ENCODE data around the gene OPA1. TPM values are rescaled to one million over a fixed set of nuclear protein-coding genes. Genes with fewer than 3 reads are reported as not detected.

OPA1 gene
- total RNA-seq, 3 donors from 2014 or later = 39.0 to 58.2 (median 57.4) TPM

DNA sequence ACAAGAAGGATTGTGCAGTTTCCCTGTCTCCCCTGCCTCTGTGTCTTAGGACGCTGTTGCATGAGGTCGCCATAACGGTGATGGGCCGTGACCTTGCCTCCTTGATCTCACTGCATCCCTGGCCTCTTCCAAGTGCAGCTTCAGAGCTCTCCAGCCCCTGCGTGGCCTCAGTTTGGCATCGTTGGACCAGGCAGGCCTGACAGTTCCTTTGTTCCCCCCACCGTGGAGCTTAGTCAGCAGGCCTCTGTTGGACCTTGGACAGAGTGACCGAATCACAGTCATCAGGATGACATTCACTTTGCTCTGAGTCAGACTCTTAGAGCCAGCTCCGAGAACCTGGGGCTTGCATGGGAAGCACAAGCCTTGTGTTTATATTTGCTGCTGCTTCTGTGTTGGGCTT lies 139.4 kb downstream of the OPA1 start:
- Histone ChIP-seq H3K4me1 (no peaks in the 10 kb centered on the region), H3K27me3 (no peaks in the 10 kb centered on the region), H3K9me3 (no peaks in the 10 kb centered on the region), H3K4me3 (no peak overlapping the region), H3K36me3 (no peaks in the 10 kb centered on the region), H3K27ac (peak overlapping the region; percentile 23 to 53)
- TF ChIP-seq, protein P1, sequence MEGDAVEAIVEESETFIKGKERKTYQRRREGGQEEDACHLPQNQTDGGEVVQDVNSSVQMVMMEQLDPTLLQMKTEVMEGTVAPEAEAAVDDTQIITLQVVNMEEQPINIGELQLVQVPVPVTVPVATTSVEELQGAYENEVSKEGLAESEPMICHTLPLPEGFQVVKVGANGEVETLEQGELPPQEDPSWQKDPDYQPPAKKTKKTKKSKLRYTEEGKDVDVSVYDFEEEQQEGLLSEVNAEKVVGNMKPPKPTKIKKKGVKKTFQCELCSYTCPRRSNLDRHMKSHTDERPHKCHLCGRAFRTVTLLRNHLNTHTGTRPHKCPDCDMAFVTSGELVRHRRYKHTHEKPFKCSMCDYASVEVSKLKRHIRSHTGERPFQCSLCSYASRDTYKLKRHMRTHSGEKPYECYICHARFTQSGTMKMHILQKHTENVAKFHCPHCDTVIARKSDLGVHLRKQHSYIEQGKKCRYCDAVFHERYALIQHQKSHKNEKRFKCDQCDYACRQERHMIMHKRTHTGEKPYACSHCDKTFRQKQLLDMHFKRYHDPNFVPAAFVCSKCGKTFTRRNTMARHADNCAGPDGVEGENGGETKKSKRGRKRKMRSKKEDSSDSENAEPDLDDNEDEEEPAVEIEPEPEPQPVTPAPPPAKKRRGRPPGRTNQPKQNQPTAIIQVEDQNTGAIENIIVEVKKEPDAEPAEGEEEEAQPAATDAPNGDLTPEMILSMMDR (IDR thresholded peaks at IDR 0.05) = no peak
- intact Hi-C loops (cut with DNase I; ENCODE audit: low total_unique reads) = no loop called here
- DNase-seq (ENCODE audit: low spot score in 2 of 2) = no peak

DNA sequence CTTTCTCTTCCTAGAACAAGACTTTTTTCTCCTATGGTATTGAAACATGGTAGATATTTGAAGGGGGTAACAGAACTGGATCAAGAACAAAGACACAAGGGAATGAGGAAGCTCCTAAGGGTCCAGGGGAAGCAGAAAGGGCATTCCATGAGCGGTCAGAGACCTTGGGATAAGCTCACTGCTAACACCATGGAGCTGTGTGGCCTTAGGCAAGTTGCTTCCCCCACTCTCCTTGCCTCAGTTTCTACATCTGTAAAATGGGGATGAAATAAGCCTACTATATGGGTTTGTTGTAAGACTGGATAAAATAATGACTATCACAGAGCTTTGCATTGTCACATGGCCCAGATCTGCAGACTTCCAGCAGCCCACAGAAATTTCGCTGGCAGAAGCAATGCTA lies 139.8 kb downstream of the OPA1 start:
- no peaks in the 10 kb centered on the region for H3K27me3 ChIP-seq
- H3K4me3 ChIP-seq = no peak overlapping the region
- H3K4me1 ChIP-seq = no peaks in the 10 kb centered on the region
- no peak for TF ChIP-seq POLR2A (IDR thresholded peaks at IDR 0.05)
- no peak for TF ChIP-seq POLR2AphosphoS5 (IDR thresholded peaks at IDR 0.05)
- TF ChIP-seq, protein P1 (IDR thresholded peaks at IDR 0.05) = no peak
- H3K27ac ChIP-seq = no peak overlapping the region
- intact Hi-C loops (cut with DNase I; ENCODE audit: low total_unique reads) = no loop called here
- H3K36me3 ChIP-seq = no peaks in the 10 kb centered on the region
- H3K9me3 ChIP-seq = no peaks in the 10 kb centered on the region
- DNase-seq (ENCODE audit: low spot score in 2 of 2) = no peak

DNA sequence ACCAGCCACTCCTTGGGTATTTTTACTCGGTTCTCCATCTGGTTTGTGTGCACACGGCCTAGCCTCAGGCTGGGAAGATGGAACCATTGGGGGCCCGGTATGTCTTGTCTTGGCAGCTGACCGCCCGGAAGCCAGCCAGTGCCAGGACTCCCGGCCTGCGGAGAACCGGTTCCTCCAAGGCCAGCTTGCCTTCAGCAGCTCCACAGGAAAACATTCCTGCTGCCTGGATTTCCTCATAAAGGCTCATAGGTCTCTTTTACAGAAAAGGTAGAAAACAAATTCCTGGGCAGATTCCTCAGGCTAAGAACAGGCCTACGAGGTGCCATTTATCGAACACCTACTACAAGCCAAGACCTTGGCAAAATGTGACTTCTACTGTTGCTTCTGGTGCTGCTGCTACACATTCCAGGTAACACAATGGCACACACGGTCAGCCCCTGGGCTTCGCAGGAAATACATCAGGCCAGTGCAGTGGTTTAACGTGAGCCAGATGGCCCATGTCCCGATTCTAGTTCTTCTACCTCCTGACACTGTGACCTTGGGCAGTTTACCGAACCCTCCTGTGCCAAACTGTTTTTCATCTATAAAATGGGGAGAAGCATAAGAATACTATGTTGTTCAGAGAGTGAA lies 141.8 kb downstream of the OPA1 start:
- peak; percentile 83 to 85 for DNase-seq (ENCODE audit: low spot score in 2 of 2)
- Histone ChIP-seq H3K4me3 (no peak overlapping the region), H3K4me1 (no peaks in the 10 kb centered on the region), H3K27ac (peak overlapping the region; percentile 65 to 76), H3K36me3 (no peaks in the 10 kb centered on the region), H3K27me3 (no peaks in the 10 kb centered on the region), H3K9me3 (no peaks in the 10 kb centered on the region)
- TF ChIP-seq, protein P1 (IDR thresholded peaks at IDR 0.05) = no peak
- no peak for TF ChIP-seq POLR2A (IDR thresholded peaks at IDR 0.05)
- TF ChIP-seq POLR2AphosphoS5 (IDR thresholded peaks at IDR 0.05) = peak in 1 of 3 donors; percentile 39
- intact Hi-C loops (cut with DNase I; ENCODE audit: low total_unique reads) = no loop called here

DNA sequence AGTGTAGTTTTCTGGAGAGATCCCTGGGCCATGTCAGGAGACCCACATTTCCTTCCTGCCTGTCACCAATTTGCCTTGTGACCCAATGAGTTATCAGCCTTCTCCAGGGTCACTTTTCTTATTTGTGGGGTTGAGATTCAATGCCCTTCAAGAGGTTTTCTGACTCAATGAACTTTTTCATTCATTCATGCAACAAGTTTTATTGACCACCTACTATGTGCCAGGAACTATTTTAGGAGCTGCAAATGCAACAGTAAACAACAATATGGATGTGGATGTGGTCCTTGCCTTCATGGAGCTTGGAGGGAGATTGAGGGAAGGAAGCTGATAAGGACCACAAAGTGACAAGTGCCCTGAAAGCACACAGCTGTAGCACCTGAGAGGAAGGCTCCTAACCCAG lies 142.8 kb downstream of the OPA1 start:
- intact Hi-C loops (cut with DNase I; ENCODE audit: low total_unique reads) = no loop called here
- TF ChIP-seq POLR2A (IDR thresholded peaks at IDR 0.05) (no peak), POLR2AphosphoS5 (IDR thresholded peaks at IDR 0.05) (no peak)
- TF ChIP-seq, protein P1 (IDR thresholded peaks at IDR 0.05) = no peak
- no peaks in the 10 kb centered on the region for H3K27me3 ChIP-seq
- H3K27ac ChIP-seq = no peak overlapping the region
- no peak overlapping the region for H3K4me3 ChIP-seq
- DNase-seq (ENCODE audit: low spot score in 2 of 2) = no peak
- H3K36me3 ChIP-seq = no peaks in the 10 kb centered on the region
- H3K9me3 ChIP-seq = no peaks in the 10 kb centered on the region
- H3K4me1 ChIP-seq = no peaks in the 10 kb centered on the region

DNA sequence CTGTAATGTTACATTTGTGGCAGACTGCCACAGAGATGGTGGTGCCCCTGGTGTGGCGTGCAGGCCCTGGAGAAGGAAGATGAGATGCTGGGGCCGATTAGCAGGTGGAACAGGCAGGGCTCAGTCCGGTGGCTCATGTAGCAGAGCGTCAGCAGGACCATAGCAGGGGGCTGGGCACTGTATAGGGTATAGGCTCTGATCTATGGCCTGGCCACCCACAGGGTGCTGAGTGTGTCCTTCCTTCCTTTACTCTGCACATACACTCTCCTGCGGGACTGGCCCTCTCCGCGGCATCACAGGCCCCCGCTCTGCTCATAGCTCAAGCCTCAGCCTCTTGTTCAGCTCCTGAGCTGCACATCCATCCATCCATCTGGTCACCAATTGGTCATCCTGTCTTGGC lies 143.6 kb downstream of the OPA1 start:
- intact Hi-C loops (cut with DNase I; ENCODE audit: low total_unique reads) = no loop called here
- H3K4me3 ChIP-seq = no peak overlapping the region
- no peaks in the 10 kb centered on the region for H3K4me1 ChIP-seq
- H3K27me3 ChIP-seq = no peaks in the 10 kb centered on the region
- H3K27ac ChIP-seq = no peak overlapping the region
- no peaks in the 10 kb centered on the region for H3K9me3 ChIP-seq
- TF ChIP-seq POLR2AphosphoS5 (IDR thresholded peaks at IDR 0.05) = no peak
- TF ChIP-seq, protein P1 (IDR thresholded peaks at IDR 0.05) = no peak
- TF ChIP-seq POLR2A (IDR thresholded peaks at IDR 0.05) = no peak
- H3K36me3 ChIP-seq = no peaks in the 10 kb centered on the region
- DNase-seq (ENCODE audit: low spot score in 2 of 2) = no peak

All from breast epithelium (tissue), 4 donors.